Stomach (tissue), 4 donors: ENCODE measurements around the gene STK32C.

ENCODE experiments used
- CTCF ChIP-seq, 7 experiments: fragments of 450-650 bp in 4 of 7; fragments of 200-600 bp in 3 of 7; sonication (generic) in 3 of 7; IDR thresholded peaks; one replicate each; pipeline ENCODE4 v1.5.1; 2016 to 2019; ENCODE audit warnings: antibody characterized with exemption in 7 of 7, control low read depth in 2 of 7, mild to moderate bottlenecking in 1 of 7
- EP300 ChIP-seq: sonication (generic); formaldehyde crosslinking; IDR thresholded peaks from one replicate; pipeline ENCODE4 v1.6.1; 2017; ENCODE audit warnings: antibody characterized with exemption
- POLR2AphosphoS5 ChIP-seq, 3 donors: sonication (generic); formaldehyde crosslinking; IDR thresholded peaks; one replicate each; pipeline ENCODE4 v1.6.1; 2016; ENCODE audit warnings: antibody characterized with exemption in 3 of 3

- TF ChIP-seq CTCF (IDR thresholded peaks at IDR 0.05) (no peak), EP300 (no peak), POLR2AphosphoS5 (IDR thresholded peaks at IDR 0.05) (no peak)
These were observed 27.0 kb upstream of the STK32C start for GRCh38 chr10:132334631-132335188.
